CD4-positive, alpha-beta T cell treated with Interleukin-21 for 1 hour (primary cell): ENCODE results near the gene AKAP13.
A peak's percentile ranks its signal among the peaks of the same experiment; 100 is the strongest.
"Not testable (repeated sequence)": the region's sequence is repeated elsewhere in the genome, so short reads cannot be mapped to it uniquely, and the experiment has no call there.

Source experiments
- DNase-seq: peaks from one replicate; pipeline ENCODE4 v3.0.0-alpha.2; 2020

Gene AKAP13

GRCh38 chr15:85507114-85507513 lies 126.7 kb downstream of the AKAP13 start:
- DNase-seq: no peak

GRCh38 chr15:85509973-85510372 lies 129.6 kb downstream of the AKAP13 start:
- no peak for DNase-seq

GRCh38 chr15:85514413-85514812 lies 134.0 kb downstream of the AKAP13 start:
- DNase-seq: no peak

GRCh38 chr15:85515212-85515611 lies 134.8 kb downstream of the AKAP13 start:
- no peak for DNase-seq

- DNase-seq: no peak
Measured at GRCh38 chr15:85517086-85517485, 136.7 kb downstream of the AKAP13 start.

GRCh38 chr15:85518979-85519761 lies 138.8 kb downstream of the AKAP13 start:
- DNase-seq: no peak

GRCh38 chr15:85520650-85521049 lies 140.2 kb downstream of the AKAP13 start:
- DNase-seq: no peak

- no peak for DNase-seq
Measured at GRCh38 chr15:85523530-85523929, 143.1 kb downstream of the AKAP13 start.

GRCh38 chr15:85525755-85526154 lies 145.4 kb downstream of the AKAP13 start:
- no peak for DNase-seq

GRCh38 chr15:85527895-85528294 lies 147.5 kb downstream of the AKAP13 start:
- DNase-seq: no peak

GRCh38 chr15:85530079-85530478 lies 149.7 kb downstream of the AKAP13 start:
- no peak for DNase-seq

GRCh38 chr15:85531083-85531482 lies 150.7 kb downstream of the AKAP13 start:
- DNase-seq: no peak

- no peak for DNase-seq
Measured at GRCh38 chr15:85532689-85533088, 152.3 kb downstream of the AKAP13 start.

GRCh38 chr15:85534031-85534430 lies 153.6 kb downstream of the AKAP13 start:
- peak; percentile 33 for DNase-seq

- DNase-seq: not testable (repeated sequence)
Measured at GRCh38 chr15:85535533-85536330, 155.3 kb downstream of the AKAP13 start.

GRCh38 chr15:85536341-85536740 lies 155.9 kb downstream of the AKAP13 start:
- DNase-seq: no peak

- DNase-seq: no peak
Measured at GRCh38 chr15:85539491-85539890, 159.1 kb downstream of the AKAP13 start.

GRCh38 chr15:85540085-85540797 lies 159.8 kb downstream of the AKAP13 start:
- no peak for DNase-seq

- no peak for DNase-seq
Measured at GRCh38 chr15:85541744-85542143, 161.3 kb downstream of the AKAP13 start.

- no peak for DNase-seq
Measured at GRCh38 chr15:85542488-85542887, 162.1 kb downstream of the AKAP13 start.

GRCh38 chr15:85542895-85543331 lies 162.5 kb downstream of the AKAP13 start:
- DNase-seq: no peak

- DNase-seq: peak; percentile 30
Measured at GRCh38 chr15:85543741-85544155, 163.3 kb downstream of the AKAP13 start.

GRCh38 chr15:85545185-85545584 lies 164.8 kb downstream of the AKAP13 start:
- no peak for DNase-seq
